Heart left ventricle (tissue), 13 donors: ENCODE data around the gene CDK12.

ENCODE experiments used
- CTCF ChIP-seq, 12 donors: fragments of 200-600 bp; sonication (generic) in 4 of 12; IDR thresholded peaks; one replicate each; pipeline versions ENCODE4 v1.5.0 to v1.8.0; 2018 to 2022; ENCODE audit warnings: antibody characterized with exemption in 12 of 12, mild to moderate bottlenecking in 5 of 12
- POLR2A ChIP-seq, 2 donors: fragments of 450-650 bp; IDR thresholded peaks; one replicate each; pipeline ENCODE4 v1.6.1; 2017; ENCODE audit warnings: antibody characterized with exemption in 2 of 2, mild to moderate bottlenecking in 2 of 2, moderate library complexity in 2 of 2
- donor health status: ischemic (EF 13 %, LVEDD 7.1; RV severe dilation, severe dysfunction).
- donor health status: DM: no; HTN: yes; CAD: no.
- donor health status: DM: no; HTN: no; CAD: no.
- donor health status: ischemic (EF 25% LVEDD 6.9; RV normal size, moderate dysfunction).
- donor health status: ischemic (EF 25% LVEDD 5.7; RV mildly dilated, moderate dysfunction).
- donor health status: ischemic (EF 35%, LVEDD 5.7; RV mildly dilated, moderate dysfunction).
- donor health status: nonischemic (EF 11% LVEDD 7.7; RV severe dilation, severe dysfunction).
- donor health status: DM: yes; HTN: yes; CAD: no.
- donor health status: PGD.
- donor health status: ischemic (EF 29% LVEDD 5.4; RV normal size, mild dysfunction).
- donor health status: nonischemic (EF 23%, LVEDD 6.1; RV moderate dilation, normal function).

DNA sequence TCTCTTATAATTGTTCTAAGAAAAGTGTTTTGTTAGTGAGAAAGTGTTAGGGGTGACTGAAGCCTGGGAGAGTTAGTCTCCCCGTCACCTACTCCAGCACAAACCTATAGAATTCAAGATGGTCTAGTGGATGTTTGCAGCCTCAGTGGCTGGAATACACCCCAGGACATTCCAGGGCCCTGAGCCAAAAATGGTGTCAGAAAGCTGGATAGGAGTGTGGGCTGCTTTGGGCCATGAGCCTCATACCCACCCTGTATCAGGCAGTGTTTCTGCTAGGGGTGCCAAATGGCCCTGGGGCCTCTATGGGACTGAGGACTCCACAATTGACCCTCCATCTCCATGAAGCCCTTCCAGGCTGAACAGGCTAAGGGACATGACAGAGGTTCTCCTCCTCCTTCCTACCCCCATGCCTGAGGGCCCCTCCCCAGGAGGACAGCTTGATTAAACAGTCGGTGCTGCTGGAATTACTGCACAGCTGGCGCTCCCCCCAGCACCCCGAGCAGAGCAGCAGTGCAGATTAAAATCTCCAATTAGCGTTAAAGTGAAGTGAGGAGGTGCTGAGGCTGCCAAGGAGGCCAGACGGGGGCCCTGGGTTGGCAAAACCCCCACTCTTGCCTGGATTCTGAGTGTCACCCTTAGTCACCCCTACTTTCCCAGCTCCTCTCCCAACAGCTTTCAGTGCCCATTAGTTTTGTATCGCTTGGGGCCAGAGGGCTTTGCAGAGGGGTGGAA, 87.4 kb downstream of the CDK12 start:
- TF ChIP-seq POLR2A (IDR thresholded peaks at IDR 0.05) (no peak), CTCF (IDR thresholded peaks at IDR 0.05) (no peak)
